NCI-H345 (cell line): Measurements from ENCODE around the gene CKS2.

Experiments used
- DNase-seq: peaks from one replicate; lab custom pipeline; 2025; lab: John Stamatoyannopoulos, UW

CKS2 gene

DNA sequence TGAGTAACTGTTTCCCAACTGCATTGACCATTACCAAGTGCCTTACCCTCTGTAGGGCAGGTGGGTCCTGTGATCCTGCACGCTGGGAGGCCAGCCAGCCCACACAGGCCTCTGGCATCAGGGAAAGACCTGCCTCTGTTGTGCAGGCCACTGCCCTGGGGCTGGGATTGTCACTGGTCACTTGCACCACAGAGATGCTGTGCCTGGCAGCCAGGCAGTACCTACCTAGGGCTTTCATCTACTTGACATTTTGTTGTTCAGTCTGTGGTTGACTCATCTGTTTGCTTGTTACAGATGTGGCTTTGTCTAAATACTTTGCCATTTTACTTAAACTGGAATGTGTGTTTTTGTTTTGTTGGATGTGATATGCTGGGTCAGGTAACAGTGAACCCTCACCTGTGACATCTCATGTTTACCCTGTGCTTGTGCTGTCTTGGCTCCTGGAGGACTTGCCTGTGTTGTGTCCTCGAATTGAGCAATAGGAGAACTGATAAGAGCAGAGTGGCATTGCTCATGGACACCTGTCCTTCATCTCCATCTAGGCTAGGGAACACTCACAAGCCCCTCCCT, 40.1 kb downstream of the CKS2 start:
- no peak for DNase-seq

DNA sequence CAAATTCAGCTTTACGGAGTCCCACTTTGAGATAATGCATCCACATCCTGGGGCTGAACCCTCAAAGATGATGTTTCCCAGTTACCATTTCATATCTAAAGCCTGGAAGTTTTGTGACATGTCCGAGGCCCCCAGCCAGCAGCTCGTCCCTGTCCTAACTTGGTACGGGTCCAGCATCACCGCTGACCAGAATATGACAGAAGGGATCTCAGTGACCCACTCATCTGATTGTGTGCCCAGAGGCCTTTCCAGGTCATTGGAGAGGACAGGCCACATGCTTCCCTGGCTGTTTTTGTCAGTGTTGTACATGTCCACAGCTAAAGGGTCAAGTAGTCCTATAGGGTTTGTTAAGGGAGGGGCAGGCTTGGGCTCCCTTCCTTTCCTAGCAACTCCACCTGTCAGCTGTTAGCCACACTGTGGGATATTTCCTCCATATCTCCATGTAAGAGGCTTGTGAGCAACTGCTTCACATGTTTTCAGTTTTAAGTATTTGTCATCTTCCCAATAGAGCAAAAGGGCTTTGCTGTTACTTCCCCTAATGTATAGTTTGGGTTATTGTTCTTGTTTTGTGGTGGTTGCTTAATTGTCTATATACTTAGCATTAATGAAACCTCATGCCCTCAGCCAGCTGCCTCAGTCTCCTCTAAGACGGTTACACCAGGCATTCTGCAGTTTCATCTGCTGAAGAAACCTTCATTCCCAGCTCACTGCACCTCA, 40.7 kb downstream of the CKS2 start:
- no peak for DNase-seq

DNA sequence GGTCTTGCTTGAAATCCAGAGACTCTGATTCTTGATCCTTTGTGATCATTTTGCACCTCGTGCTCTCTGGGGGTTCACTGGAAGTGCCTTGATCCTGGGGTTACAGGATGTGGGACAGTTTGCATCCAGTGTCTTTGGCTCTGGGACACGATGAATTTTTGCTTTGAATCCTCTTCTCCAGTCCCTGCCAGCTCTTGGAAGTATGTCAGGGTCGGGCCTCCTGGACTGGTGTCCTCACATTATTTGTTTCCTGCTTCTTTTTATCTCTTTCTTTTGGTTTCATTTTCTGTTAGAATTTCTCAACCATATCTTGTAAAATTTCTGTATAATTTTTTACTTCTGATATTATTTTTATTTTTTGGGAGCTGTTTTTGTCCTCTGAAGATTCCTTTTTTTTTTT, 41.5 kb downstream of the CKS2 start:
- no peak for DNase-seq

DNA sequence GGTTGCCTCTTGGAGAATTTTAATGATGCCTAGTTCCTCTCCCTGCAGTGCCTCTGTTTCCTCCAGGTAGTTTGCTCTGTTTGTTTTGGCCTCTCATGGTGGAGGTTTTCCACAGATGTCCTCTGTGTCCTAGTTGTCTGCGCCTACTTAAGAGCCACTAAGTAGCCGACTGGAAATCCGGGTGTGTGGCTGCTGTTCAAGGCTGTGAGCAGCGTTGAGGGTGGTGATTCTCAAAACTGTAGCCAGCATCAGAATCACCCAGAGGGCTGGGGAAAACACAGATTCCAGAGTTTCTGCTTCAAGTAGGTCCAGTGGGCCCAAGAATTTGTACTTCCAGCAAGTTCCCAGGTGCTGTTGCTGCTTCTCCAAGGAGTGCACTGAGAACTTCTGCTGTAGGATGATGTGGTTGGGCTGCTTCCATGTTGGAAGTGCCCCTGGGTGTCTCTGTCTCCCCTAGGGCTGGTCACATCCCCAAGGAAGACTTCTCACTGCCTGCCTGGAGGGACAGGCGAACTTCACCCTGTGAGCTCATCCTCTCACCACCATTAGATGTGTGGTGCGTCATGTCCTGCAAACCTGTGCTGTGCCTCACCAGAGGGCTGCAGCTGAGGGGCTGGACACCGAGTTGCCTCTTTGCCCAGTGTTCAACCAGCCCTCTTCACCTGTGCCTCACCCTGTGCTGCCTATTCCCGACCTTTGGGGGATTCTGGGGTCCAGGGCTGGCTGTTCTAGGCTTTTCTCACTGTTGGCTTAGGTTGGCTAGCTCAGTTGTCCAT, 42.1 kb downstream of the CKS2 start:
- DNase-seq: no peak

DNA sequence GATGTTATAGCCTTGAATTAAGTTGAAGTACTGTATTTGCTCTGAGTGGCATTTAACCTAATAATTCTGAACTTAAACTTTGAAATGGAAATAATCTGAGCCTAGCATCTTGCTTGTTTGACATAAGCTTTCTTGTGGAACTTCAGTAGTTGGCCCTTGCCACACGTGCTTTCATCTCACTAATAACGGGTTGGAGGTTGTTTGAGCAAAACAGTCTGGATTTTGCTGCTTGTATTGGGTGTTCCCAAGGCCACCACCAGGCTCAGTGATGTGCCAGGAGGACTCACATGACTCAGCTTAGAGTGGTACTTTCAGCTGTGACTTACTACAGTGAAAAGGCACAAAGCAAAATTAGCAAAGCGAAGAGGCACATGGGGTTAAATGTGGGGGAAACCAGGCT, 43.0 kb downstream of the CKS2 start:
- no peak for DNase-seq

DNA sequence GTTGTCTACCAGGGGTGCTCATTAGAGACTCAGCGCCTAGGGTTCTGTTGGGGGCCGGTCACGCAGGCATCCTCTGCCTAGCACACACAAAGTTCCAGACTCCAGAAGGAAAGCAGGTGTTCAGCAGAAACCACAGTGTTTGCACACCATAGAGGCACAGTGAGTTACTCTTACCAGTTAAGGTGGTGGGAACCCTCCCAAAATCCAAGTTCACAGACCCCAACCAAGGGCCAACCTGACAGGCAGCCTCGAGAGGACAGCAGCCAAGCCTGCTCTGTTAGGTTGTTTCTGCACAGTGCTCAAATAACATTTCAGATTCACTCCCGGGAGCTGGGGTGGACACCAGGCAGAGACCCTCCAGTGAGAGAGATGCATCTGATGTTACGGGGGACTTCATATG, 43.5 kb downstream of the CKS2 start:
- no peak for DNase-seq

DNA sequence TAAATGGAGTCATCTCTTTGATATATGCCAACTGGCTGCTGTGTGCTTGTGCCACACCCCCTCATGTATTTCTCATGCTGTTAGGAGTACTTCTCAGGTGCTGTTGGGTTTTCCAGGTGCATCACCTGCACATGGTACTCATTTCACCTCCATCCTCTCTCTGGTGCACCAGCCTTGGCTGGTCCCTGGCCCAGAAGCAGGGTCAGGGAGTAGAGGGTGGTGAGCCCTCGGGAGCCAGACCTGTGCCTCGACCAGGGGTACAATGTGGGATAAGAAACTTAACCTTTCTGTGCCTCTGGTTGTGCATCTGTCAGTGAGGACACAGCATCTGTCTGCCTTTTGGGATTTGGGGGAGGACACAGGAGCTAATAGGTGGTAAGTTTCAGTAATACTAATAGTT, 45.8 kb downstream of the CKS2 start:
- no peak for DNase-seq

DNA sequence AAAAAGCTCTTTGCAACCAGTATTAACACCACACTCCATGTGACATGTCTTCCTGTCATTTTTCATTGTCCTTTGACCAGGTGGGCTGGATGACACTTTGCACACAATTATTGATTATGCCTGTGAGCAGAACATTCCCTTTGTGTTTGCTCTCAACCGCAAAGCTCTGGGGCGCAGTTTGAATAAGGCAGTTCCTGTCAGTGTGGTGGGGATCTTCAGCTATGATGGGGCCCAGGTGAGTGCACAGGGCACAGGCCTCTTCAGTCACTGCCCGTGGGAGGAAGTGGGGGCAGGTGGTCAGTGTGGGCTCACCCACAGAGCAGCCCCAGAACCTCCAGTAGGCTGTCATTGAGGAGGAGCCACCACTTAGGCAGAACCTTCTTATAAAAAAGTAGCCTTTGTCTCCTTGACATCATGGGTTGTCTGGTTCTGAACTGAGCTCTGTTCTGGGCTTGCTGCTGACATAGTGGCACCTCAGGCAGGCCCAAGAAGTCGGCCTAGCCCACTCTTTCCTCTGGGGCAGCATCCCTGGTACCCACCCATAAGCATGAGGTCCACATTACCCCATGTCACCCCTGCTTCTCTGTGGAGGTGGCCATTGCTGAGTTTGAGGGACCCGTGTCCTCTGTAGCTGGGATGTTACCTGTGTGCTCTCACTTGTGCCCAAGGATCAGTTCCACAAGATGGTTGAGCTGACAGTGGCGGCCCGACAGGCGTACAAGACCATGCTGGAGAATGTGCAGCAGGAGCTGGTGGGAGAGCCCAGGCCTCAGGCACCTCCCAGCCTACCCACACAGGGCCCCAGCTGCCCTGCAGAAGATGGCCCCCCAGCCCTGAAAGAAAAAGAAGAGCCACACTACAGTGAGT, 46.6 kb downstream of the CKS2 start:
- DNase-seq: no peak

DNA sequence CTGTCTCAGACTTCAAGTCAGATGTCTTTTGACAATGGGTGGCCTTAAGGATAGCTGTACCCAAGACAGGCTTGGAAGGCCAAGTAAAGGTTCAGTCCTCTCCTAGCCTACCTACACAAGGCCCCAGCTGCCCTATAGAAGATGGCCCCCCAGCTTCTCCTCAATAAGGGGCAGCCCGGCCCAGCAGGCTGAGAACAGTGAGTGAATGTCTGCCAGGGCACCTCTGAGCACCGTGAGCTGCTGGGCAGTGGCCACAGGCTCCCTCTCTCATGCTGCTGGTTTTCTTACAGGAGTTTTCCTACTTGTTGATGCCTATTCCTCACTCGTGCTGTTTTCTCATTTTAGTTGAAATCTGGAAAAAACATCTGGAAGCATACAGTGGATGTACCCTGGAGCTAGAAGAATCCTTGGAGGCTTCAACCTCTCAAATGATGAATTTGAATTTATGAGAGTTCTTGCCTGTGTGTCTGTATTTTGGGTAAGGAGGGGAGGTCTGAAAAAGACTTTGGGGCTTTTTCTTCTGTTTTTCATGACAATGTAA, 47.5 kb downstream of the CKS2 start:
- DNase-seq: no peak

DNA sequence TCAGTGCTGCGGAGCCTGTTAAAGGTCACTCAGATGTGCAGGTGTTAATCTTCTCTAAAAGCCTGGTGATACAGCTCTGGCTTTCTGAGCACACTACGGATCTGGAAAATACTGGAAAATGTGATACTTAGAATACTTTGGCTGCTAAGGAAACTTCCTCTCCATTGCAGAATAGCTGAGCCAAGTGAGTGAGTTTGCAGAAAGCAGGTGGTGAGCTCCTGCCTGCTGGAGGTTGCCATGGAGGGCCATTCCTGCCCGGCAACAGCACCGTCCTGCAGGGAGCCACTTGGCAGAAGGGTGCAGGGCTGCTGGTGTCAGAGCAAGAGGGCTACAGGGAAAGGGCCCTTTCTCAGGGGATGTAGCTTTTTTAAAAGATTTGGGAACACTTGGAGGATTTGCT, 48.0 kb downstream of the CKS2 start:
- DNase-seq: peak; percentile 36

DNA sequence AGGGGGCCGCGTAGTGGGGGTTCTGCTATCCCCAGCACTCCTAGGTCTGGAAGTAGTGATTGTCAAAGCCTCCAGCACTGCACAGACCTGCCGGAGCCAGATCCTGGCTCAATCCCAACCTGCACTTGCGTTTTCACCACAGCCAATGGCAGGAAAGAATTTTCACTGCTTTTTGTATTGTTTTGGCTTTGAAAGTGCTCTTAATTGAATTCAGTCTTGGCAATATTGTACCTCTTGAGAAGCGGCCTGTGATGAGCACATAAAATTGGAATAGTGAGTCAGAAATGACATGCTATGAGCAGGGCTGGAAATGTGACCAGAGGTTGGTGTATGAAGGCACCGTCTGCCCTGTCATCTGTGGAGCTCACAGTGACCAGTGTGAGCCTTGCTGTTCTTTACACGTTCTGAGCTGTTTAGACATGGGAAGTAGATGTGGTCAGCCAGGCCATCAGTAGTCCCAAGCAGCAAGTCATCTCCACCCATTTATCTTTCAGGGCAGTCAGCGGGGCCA, 48.8 kb downstream of the CKS2 start:
- DNase-seq: no peak

DNA sequence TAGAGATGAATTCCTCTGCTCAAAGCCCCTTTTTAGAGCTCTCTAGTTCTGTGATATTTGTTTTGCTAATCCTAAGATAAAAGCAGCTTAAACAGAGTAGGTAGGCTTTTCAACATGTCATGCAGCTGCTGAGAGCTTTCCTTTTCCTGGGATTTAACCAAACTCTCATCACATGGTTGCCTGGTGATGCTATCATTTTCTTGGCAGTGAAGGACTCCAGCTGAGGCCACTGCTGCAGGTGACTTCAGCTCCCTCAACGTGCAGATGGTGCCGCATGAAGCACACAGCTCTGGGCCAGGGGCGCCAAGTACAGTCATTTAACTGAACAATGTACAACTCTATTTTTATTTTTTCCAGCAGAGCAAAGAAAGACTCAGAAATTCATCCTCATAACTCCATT, 49.5 kb downstream of the CKS2 start:
- no peak for DNase-seq

DNA sequence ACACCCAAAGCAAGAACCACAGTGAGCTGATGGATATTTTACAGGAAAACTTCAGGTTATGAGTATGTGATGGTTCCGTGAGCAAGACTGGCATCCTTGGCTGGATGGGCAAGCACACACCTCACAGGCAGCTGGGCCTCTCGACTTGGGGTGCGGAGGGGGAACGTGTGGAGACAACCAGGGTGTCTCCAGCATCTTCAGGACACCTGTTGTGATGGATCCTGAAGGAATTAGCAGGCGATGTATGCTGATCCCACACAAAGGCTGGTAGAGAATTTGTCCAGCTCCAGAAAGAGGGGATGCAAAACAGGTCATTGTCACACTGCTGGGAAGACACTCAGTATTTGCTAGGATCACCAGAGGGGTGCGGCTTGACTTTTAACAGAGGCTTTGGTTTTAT, 50.0 kb downstream of the CKS2 start:
- no peak for DNase-seq

DNA sequence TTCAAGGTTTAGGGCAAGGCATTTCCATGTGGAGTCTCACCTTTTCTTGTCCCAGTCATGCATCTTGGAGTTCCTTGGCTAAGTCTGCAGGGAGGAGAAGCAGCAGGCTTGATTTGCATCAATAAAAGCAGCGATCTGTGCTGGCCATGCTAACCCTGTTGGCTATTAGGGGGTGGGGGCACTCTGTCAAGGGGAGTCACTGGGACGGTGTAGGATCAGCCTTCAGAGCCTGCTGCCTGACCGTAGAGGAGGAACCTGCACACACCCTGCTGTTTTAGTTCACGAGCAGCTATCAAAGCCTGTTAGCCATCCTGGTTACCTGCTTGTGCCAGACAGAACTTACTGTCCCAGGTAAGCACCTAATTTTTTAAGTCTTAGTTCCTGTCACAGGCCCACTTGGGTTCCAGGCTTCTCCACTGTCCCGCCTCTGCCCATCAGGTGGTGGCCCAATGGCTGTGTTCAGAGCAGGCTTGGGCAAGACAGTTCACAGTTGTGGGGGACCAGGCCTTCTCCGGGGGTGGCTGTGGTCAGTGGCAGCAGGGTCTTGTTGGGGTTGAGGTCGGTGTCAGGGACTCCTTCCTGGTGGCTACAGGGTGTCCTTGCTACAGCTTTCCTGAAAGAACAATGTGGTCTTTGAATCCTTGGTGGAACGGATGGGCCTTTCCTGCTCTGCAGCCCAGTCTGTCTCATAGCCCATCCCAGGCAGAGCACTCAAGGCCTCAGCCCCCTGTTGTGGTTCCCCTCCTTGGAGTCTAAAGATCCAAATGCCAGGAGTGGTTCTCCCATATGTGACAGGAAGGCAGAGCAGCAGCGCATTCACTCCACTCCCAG, 51.0 kb downstream of the CKS2 start:
- DNase-seq: no peak

DNA sequence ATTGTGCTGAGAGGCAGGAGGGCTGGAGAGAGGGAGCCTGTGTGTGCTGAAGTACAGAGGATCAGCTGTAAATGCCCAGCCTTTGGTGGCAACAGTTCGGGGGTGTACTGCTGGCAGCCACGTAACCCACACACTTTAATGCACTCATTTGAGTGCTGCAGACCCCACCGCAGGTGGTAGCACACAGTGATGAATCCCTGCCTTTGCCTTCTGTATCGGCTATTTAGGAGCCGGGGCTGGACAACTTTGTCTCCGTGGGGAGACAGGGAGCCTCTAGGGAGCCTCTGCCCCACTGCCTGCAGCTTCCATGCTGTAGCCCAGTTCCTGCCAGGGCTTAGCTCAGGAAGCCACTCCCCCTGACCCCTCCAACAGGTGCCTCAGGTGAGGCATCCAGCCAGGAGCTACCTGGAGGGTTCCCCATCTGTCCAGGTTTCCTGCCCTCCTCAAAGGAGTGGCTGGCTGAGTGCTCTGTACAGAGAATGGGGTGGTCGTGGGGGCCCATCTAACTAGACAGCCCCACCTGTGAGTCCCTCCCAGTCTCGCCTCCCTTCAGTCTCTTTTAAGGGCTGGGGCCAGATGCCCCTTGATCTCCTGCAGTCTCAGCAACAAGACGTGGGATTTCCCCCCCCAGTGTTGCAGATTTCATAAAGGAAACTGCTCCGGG, 51.8 kb downstream of the CKS2 start:
- no peak for DNase-seq

DNA sequence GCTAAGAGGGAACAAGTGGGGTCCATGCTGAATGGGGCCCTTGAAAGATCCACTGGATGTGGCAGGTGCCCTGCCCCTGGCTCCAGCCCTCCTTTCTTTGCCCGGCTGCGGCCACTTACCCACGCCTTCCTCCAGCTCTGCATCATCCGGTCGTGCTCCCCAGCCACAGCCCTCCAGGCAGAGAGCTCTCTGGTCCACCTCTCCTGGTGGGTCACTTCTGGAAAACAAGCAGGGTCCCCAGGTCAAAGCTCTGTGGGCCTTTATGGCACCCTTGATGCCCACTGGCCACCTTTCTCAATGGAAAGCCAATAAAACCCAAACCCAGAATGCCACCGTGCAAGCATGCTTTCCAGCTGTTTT, 52.3 kb downstream of the CKS2 start:
- no peak for DNase-seq

DNA sequence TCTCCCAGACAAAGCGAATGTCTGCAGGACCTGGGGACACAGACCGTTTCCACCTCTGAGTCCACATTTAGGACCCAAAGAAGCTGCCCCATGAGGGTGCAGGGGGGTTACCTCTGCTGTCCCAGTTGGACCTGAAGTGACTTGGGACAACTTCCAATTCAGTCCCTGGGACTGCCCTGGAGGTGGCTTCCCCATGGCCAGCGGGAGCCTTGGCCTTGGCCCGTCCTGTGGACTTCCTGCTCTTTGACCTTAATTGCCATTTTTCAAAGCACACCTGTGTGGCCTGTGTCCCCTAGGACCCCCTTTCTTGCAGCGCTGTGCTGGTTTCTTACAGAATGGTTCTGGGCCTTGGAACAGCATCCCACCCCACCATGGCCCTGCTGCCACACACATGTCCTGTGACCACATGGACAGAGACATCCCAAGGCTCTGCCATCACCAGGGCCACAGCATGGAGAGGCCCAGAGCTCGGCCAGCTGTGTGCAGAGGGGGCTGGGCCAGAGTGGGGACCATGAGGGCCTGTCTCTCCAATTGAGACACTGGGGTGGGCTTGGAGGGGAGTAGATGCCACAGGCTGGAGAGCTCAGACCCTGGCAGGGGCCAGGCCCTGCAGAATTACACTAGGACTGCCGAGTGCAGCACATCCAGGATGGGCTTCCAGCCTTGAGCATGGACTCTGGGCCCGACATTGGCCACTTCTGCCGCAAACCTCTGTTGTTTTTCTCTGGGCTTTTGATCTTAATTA, 53.1 kb downstream of the CKS2 start:
- no peak for DNase-seq

DNA sequence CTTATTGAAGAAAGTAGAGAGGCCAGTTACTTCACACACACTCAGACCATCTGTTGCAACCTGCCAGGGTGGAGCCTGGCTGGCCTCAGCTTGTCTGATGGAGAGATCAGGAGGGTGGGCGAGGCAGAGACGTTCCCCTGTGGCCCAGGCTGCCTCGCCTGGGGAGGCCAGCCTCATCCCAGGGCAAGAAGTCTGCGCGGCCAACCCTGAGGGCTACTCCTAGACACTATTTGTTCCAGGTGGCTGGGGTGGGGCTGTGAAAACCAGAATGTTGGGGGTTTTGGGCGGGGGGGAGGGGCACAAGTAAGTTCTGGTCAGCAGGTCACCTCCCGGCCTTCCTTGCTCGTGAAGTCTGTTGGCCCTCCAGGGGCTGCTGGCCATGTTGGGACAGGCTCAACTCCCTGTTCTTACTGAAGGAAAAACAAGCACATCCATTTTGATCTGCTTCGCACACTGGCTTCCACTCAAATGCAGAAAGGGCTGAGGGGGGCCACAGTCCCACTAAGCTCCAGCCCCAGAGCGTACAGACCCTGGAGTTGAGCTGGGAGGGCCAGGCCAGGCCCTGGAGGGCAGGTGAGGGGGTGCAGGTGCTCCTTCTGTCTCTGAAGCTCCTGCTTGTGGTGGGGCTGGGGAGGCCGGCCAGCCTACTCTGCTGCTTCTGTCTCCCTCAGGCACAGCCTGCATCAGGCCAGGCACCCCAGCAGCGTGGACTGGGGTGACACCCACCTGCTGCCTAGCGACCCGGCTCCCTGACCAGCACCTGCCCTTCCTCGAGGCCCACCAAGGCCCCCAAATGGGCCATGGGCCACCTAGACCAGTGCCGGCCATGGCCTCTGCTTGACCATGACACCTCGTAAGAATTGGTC, 53.9 kb downstream of the CKS2 start:
- DNase-seq: no peak

DNA sequence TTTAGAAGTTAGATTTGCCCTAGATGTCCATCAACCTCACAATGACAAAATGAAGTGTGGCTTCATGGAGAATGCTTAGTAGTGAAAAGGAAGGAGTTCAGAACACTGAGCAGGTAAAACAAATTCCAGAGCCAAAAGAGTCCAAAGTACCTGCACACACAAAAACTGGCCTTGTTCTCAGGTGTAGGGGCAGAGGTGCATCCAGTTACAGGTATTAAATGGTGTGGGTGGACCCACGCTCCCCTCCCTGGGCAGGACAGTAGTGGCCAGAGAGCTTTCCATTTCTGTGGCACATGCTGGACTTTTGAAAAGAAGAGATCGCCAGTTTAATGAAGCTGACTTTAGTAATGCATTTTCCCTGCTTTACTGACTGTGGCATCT, 54.5 kb downstream of the CKS2 start:
- DNase-seq: no peak
